Right atrium auricular region (tissue), 2 donors: ENCODE data around the gene FTCDNL1. TPM values are rescaled to one million over a fixed set of nuclear protein-coding genes. Genes with fewer than 3 reads are reported as not detected.

ENCODE experiments used
- DNase-seq: peaks from one replicate; pipeline ENCODE4 v3.0.0-alpha.2; 2019; ENCODE audit warnings: low spot score
- H3K27ac ChIP-seq, 2 donors: fragments of 200-600 bp; sonication (generic); 1 replicate in 1 of 2; 2 replicates in 1 of 2; pipeline ENCODE4 v1.5.1; 2016 to 2019
- H3K27me3 ChIP-seq, 2 donors: fragments of 200-600 bp; sonication (generic); one replicate each; pipeline versions ENCODE4 v1.5.1 to v1.6.0; 2017 to 2019
- H3K36me3 ChIP-seq: fragments of 200-600 bp; sonication (generic); one replicate; pipeline ENCODE4 v1.5.1; 2016
- H3K4me1 ChIP-seq, 2 donors: fragments of 200-600 bp; sonication (generic); one replicate each; pipeline versions ENCODE4 v1.5.1 to v1.6.0; 2017 to 2019
- H3K4me3 ChIP-seq, 2 donors: fragments of 200-600 bp; sonication (generic); 1 replicate in 1 of 2; 2 replicates in 1 of 2; pipeline ENCODE4 v1.5.1; 2017 to 2019; ENCODE audit warnings: mild to moderate bottlenecking in 1 of 2, moderate library complexity in 1 of 2
- H3K9me3 ChIP-seq, 2 donors: fragments of 200-600 bp; sonication (generic); one replicate each; pipeline ENCODE4 v1.5.1; 2019
- CTCF ChIP-seq, 2 donors: fragments of 200-600 bp; sonication (generic); IDR thresholded peaks; one replicate each; pipeline ENCODE4 v1.5.1; 2019; ENCODE audit warnings: antibody characterized with exemption in 2 of 2
- total RNA-seq, 2 donors: library from RNA; depleted of rRNA; stranded (reverse); fragments of >200 nt; gene quantifications; one replicate each; pipeline ENCODE4 v1.1.0, GENCODE V29; 2016

Gene FTCDNL1
- total RNA-seq, 2 donors from 2014 or later, result 2.8 to 3.5 TPM

DNA sequence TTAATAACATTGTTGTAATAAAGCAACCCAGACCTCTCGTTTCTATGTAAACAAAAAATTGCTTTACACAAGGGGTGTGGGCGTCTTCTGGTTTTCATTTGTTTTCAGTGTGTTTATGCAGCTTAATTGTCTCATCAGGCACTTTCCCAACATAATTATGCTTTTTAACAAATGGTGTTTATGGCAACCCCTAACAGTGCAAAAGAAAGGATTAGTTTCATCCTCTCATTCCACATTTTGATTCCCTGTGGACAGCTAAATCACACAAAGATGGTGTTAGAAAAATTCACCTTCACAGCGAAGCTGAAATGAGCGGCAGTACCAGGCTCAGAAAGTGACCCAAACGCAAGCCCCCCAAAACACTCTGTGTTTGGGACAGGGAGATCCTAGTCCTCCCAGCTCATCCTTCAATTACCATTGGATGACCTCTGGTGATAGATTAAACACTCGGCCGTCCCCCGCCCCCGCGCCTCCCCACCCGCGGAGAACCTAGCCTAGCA is 724 bp downstream of the FTCDNL1 start:
- Histone ChIP-seq H3K27me3 (no peaks in the 10 kb centered on the region), H3K36me3 (no peaks in the 10 kb centered on the region), H3K4me1 (no peaks in the 10 kb centered on the region), H3K27ac (peak overlapping the region; percentile 9 to 13), H3K4me3 (peak overlapping the region; percentile 57 to 60), H3K9me3 (no peaks in the 10 kb centered on the region)
- TF ChIP-seq CTCF (IDR thresholded peaks at IDR 0.05), result no peak
- no peak for DNase-seq

- Histone ChIP-seq H3K9me3 (no peaks in the 10 kb centered on the region), H3K4me1 (no peaks in the 10 kb centered on the region), H3K27me3 (no peaks in the 10 kb centered on the region), H3K27ac (no peak overlapping the region), H3K36me3 (no peaks in the 10 kb centered on the region), H3K4me3 (no peak overlapping the region)
- no peak for TF ChIP-seq CTCF (IDR thresholded peaks at IDR 0.05)
- no peak for DNase-seq
Measured at GRCh38 chr2:199848389-199849130, 2.4 kb downstream of the FTCDNL1 start.

GRCh38 chr2:199847181-199847864 is 3.7 kb downstream of the FTCDNL1 start:
- Histone ChIP-seq H3K4me3 (no peak overlapping the region), H3K9me3 (no peaks in the 10 kb centered on the region), H3K27ac (no peak overlapping the region), H3K4me1 (no peaks in the 10 kb centered on the region), H3K36me3 (no peaks in the 10 kb centered on the region), H3K27me3 (no peaks in the 10 kb centered on the region)
- no peak for TF ChIP-seq CTCF (IDR thresholded peaks at IDR 0.05)
- DNase-seq, result no peak

DNA sequence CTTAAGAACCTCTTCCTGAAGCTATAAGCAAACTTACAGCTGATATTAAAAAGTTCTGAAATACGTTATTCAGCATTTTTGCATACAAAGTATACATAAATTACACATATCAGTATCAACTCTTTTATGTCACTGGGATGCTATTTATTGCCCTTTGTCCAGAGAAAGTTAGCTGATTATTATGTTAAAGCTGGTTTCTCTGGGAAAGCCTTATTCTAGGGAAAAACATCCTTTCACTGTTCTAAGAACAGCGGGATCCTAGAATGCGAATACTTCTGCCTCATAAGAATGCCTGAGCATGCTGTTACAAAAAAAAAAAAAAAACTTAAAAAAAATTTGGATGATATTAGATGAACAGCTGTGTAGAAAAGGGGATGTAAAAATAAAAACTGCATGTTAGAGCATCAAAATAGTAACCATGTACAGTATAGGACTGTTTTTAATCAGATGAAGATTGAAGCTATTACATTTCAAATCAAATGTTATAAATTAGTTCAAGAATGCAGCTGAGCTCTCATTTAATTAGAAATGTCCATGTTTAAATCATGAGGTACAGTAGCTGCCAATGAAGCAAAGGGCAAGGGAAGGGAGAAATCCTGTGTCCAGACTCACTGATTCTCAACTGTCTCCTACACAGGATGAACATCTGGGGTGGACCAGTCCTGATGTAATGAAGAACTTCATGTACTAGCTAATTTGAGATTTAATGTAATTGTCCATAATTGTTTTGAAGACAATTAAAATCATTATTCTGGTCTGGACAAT is 8.2 kb downstream of the FTCDNL1 start:
- H3K9me3 ChIP-seq, result no peaks in the 10 kb centered on the region
- TF ChIP-seq CTCF (IDR thresholded peaks at IDR 0.05), result no peak
- H3K27ac ChIP-seq, result no peak overlapping the region
- no peaks in the 10 kb centered on the region for H3K36me3 ChIP-seq
- DNase-seq, result no peak
- H3K4me3 ChIP-seq, result no peak overlapping the region
- no peaks in the 10 kb centered on the region for H3K27me3 ChIP-seq
- H3K4me1 ChIP-seq, result no peaks in the 10 kb centered on the region

- Histone ChIP-seq H3K4me3 (no peak overlapping the region), H3K9me3 (no peaks in the 10 kb centered on the region), H3K36me3 (no peaks in the 10 kb centered on the region), H3K27me3 (no peaks in the 10 kb centered on the region), H3K27ac (no peak overlapping the region), H3K4me1 (no peaks in the 10 kb centered on the region)
- TF ChIP-seq CTCF (IDR thresholded peaks at IDR 0.05), result no peak
- DNase-seq, result no peak
Measured at GRCh38 chr2:199841409-199841808, 9.6 kb downstream of the FTCDNL1 start.
